HCT116 (cell line): ENCODE data around the gene HTRA3.

Experiments
- POLR2A ChIP-seq: IDR thresholded peaks from 2 replicates; pipeline ENCODE4 v1.7.0; 2011; ENCODE audit warnings: borderline replicate concordance; ENCODE audit not compliant: insufficient read depth, insufficient read length; ENCODE audit errors: extremely low read depth
- POLR2AphosphoS5 ChIP-seq: IDR thresholded peaks from 2 replicates; pipeline ENCODE4 v1.6.1; 2011; ENCODE audit warnings: mild to moderate bottlenecking, low read depth, low read length, moderate library complexity
- SRF ChIP-seq: IDR thresholded peaks from 2 replicates; pipeline ENCODE4 v1.6.1; 2012; ENCODE audit warnings: low read depth
- YY1 ChIP-seq: IDR thresholded peaks from 2 replicates; pipeline ENCODE4 v1.6.1; 2011; ENCODE audit warnings: low read length, low read depth, moderate library complexity, mild to moderate bottlenecking; ENCODE audit not compliant: insufficient replicate concordance; ENCODE audit errors: extremely low read depth
- ZFX ChIP-seq: fragments of 450-650 bp; IDR thresholded peaks from 2 replicates; pipeline ENCODE4 v1.6.1; 2017
- ZNF274 ChIP-seq: fragments of 200-500 bp; sonication (Bioruptor generic); IDR thresholded peaks from 2 replicates; pipeline ENCODE4 v1.6.1; 2014; ENCODE audit warnings: mild to moderate bottlenecking, low read depth, low read length, inconsistent platforms
- TF ChIP-seq, protein P1 (sequence below): IDR thresholded peaks from 2 replicates; pipeline ENCODE4 v1.6.1; 2012
- TF ChIP-seq, protein P2 (sequence below), 3 experiments: fragments of 200-600 bp in 1 of 3; sonication (generic) in 1 of 3; IDR thresholded peaks in 2 of 3; conservative IDR thresholded peaks in 1 of 3; 2 replicates each; pipeline ENCODE4 v1.5.1; 2012 to 2017; ENCODE audit warnings: low read depth in 2 of 3, low read length in 2 of 3, antibody characterized with exemption in 1 of 3, borderline replicate concordance in 1 of 3, control low read depth in 1 of 3, mild to moderate bottlenecking in 1 of 3, mixed read lengths in 1 of 3, mixed run types in 1 of 3, moderate library complexity in 1 of 3; ENCODE audit not compliant: insufficient read depth in 1 of 3
- TF ChIP-seq, protein P3 (sequence below): IDR thresholded peaks from 2 replicates; pipeline ENCODE4 v1.6.1; 2012

DNA sequence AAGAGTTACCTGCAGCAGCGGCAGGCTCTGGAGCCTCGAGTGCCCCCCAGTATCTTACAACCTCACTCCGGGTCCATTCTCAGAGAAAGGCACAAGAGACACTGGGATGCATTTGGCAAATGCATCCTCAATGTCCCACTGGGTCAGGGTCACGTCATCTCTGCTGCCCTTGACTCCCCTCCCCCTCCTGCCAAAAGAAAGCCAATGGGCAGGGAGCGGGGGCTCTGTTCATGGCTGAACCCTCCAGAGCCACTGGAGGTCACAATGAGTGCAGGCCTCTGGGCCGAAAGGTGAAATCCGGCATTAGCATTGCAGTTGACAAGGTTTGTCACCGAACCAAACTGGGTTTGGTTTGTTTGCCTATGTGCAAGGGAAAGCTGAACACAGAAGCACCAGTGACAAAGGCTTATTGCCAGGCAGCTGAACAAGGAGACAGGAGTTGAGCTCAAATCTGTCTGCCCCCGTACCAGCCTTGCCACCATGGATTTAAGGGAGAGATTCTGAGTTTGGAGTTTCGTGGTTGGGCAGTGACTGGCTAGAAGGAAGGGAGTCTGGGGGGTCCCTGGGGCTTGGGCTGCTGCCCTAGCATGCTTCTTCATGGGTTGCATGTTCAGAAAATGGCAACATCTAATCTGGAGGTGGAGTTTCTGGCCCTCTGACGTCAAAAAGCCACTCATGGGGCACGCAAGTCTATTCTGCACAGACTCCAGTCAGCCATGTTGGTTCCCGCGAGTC lies 64.3 kb downstream of the HTRA3 start:
- TF ChIP-seq, protein P1, sequence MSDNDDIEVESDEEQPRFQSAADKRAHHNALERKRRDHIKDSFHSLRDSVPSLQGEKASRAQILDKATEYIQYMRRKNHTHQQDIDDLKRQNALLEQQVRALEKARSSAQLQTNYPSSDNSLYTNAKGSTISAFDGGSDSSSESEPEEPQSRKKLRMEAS: no peak
- no peak for TF ChIP-seq YY1
- TF ChIP-seq SRF: no peak
- no peak for TF ChIP-seq ZNF274
- TF ChIP-seq, protein P2, sequence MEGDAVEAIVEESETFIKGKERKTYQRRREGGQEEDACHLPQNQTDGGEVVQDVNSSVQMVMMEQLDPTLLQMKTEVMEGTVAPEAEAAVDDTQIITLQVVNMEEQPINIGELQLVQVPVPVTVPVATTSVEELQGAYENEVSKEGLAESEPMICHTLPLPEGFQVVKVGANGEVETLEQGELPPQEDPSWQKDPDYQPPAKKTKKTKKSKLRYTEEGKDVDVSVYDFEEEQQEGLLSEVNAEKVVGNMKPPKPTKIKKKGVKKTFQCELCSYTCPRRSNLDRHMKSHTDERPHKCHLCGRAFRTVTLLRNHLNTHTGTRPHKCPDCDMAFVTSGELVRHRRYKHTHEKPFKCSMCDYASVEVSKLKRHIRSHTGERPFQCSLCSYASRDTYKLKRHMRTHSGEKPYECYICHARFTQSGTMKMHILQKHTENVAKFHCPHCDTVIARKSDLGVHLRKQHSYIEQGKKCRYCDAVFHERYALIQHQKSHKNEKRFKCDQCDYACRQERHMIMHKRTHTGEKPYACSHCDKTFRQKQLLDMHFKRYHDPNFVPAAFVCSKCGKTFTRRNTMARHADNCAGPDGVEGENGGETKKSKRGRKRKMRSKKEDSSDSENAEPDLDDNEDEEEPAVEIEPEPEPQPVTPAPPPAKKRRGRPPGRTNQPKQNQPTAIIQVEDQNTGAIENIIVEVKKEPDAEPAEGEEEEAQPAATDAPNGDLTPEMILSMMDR (IDR thresholded peaks at IDR 0.05 in 2 of 3, conservative IDR thresholded peaks at IDR 0.05 in 1 of 3; ENCODE audit: borderline replicate concordance in 1 of 3, insufficient read depth in 1 of 3, low read depth in 2 of 3, low read length in 2 of 3): no peak
- no peak for TF ChIP-seq POLR2AphosphoS5
- TF ChIP-seq POLR2A: no peak
- TF ChIP-seq, protein P3, sequence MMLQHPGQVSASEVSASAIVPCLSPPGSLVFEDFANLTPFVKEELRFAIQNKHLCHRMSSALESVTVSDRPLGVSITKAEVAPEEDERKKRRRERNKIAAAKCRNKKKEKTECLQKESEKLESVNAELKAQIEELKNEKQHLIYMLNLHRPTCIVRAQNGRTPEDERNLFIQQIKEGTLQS: no peak
- TF ChIP-seq ZFX: no peak
